NT2/D1 (cell line): ENCODE measurements around the gene PKLR.

Experiments used
- SUZ12 ChIP-seq: IDR thresholded peaks from 2 replicates; pipeline ENCODE4 v1.6.1; 2011; ENCODE audit not compliant: insufficient read length, insufficient read depth; ENCODE audit errors: extremely low read depth
- YY1 ChIP-seq: IDR thresholded peaks from 2 replicates; pipeline ENCODE4 v1.6.1; 2011; ENCODE audit not compliant: insufficient read length, insufficient read depth

GRCh38 chr1:155269381-155269780 lies 31.9 kb downstream of the PKLR start:
- TF ChIP-seq YY1 (no peak), SUZ12 (no peak)
